ENCODE data around the gene ABTB2.

Gene ABTB2

DNA sequence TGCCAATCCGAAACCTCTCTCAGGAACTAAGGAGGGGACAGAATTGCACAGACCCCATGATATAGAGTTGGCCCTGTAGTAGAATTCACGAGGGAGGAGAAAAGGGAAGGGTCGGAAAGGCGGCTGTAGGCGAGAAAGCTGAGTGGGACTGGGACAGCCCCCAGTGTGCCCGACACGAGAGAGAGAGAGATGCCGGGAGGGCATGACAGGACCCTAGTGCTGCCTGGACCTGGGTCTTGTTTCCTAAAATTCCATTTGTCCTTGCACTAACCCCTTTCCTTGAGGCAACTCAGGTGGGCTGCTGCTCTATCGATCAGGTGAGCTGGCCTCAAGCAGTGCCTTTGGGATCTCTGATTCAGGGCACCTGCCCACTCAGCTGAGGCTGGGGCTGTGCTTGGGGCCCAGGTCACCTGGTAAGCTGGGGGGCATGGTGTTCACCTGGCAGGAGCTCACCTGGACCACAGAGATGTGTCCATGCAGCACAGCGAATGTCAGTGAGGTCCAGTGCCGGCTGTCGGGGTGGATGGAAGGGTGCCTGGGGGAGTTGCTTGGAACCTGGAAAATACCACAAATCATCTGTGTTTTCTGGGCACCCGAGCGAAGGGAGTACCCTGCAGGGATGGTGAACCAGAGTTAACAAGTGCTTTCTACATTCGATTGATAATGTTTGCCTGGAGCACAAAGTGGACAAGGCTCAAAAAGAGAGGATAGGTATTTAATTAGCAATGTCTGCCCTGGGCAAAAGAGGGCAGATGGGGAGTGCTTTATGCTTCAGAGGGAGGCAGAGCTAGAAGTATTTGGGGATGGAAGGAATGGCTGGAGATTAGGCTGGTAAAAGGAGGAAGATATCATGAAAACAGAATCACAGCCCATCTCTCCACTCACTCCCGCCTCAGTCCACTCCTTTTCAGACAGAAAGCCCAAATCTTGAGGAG is 190.7 kb downstream of the ABTB2 start:
- DNase-seq (ENCODE audit: low spot score): no peak

DNA sequence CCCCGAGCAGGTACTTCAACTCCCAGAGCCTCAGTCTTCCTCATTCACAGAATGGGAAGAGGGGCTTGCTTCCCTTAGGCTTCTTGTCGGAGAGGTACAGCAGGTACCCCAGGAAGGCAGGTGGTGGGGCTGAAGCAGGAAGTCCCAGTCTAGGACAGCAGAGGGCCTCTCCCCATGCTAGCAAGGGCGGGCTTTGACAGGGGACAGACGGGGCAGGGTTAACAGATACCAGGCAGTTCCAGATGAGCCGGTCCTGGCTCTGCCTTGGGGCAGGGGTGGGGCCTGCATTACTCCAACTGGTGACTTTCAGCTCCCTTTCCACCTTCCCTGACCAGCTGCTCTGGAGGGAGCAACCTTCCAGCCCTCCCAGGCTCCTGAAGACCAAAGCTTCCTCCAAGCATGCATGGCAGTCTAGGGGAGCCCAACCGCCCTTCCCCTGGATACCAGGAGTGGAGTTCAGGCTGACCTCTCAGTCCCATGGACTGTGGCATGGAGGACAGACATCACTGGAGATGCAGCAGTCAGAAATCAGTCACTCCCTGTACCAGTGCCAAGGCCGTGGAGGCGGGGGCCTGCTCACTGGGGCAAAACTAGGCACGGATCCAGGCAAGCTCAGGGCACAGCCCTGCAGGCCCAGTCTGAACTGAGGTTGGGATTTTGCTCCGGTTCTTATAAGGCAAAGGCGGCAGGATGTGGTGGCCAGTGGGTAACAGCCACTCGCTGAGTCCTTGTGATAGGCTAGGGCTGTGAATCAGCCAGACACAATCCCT is 191.8 kb downstream of the ABTB2 start:
- DNase-seq (ENCODE audit: low spot score): no peak

DNA sequence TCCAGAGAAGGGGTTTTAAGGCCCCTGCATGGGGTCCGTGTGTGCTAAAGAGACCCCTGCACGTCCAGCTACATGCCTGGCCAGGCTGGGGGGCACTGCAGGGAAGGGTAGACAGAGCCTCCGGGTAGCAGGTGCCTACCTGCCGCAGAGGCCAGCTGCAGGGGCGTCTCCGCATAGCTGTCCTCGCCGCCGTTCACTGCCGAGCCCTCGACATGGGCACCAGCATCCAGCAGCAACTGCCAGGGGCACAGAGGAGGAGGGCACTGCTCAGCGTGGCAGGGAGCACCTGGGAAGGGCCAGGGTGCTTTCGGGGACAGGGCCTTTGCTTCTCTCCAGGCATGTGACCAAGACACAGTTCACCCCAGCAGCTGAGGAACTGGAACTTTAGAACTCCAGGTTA is 192.7 kb downstream of the ABTB2 start:
- DNase-seq (ENCODE audit: low spot score): no peak

DNA sequence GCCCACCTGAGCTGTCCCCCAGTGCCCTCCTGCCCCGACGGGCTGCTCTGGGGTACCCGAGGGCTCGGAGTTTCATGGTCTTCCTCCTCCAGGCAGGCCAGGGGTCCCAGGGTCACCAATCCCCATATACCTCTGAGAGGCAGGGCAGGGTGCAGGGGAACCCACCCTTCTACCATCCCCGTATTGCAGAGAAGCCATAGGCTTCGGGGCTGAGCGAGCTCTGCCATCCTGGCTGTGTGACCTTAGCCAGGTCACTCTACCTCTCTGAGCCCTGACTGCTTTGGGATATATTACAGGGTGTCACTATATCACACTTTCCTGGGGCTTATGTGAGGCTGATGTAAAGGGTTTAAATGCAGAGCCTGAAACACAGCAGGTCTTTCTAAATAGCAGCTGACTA is 195.0 kb downstream of the ABTB2 start:
- no peak for DNase-seq (ENCODE audit: low spot score)

DNA sequence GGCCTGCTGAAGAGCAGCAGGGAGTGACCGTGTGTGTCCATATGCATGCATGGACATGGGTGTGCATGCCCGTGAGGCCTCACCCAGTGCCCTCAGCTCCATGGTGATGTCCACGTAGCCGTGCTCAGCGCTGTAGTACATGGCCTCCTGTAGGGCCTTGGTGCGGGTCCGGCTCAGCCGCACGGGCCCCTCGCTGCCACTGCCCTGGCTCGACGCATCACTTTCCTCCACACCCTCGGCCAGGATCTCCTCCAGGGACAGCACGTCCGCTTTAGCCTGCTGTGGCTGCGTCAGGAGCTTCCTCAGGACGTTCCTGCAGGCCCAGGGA is 195.4 kb downstream of the ABTB2 start:
- no peak for DNase-seq (ENCODE audit: low spot score)

DNA sequence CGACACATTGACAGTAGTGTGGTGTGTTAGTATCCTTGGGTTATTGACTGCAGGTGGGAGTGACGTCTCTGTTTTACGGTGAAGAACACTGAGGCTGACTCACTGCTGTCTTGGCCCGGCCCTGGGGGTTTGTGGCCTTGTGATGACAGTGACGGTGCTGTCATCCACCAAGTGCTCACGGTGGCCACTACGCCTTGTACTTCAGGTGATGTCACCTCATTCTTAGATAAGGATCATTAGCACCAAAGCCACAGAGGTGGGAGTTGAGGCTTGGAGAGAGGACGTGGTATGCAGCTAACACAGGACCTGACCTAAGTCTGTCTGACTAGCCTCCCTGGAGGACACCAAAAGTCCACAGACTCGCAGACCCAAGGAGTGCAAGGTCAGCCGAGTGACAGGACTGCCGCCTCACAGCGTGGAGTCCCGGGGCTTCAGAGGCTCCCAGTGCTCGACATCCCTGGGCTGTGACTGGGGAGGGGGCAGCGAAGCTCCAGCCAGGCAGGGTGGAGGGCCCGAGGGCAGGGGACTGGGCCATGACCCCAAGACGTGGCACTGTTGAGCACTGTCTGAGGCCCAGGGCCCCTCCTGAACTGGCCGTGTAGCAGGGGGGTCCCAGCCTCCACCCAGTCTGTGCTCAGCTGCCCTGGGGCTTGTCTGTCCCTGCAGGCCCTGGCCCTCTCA is 195.9 kb downstream of the ABTB2 start:
- DNase-seq (ENCODE audit: low spot score): peak; percentile 16

DNA sequence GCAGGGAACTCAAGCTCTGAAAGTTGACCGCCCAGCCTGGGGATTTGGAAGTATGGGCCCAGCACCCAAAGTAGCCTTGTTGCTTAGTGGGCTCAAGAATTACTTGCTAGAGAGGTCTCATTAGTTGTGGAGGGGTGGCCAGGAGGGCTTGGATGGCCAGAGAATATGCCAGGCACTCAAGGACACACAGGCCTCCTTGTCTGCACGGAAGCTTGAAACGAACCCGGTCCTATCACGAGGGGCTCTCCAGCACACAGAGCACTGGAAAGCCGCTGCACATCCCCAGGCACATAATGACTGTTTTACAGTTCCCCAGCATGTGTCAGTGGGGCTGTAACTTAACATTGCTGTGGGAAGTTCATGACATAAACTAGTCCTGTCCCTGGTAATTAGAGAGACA is 196.4 kb downstream of the ABTB2 start:
- DNase-seq (ENCODE audit: low spot score): no peak

DNA sequence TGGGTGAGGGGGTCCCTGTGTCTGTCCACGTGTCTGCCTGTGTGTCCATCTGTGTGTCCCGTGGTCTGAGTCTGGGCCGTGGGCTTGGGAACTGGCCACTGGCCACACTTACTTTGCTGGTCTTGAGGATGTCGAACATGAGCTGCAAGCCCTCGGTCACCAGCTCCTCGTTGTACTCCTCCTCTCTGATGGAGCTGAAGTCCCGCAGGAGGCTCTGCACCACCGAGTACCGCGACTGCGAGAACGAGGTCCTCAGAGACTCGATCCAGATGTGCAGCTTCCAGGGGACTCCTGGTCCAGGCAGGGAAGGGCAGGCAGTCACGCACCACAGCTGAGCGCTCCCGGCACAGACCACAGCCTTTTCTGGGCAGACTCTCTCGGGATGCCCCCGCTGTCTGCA is 197.0 kb downstream of the ABTB2 start:
- DNase-seq (ENCODE audit: low spot score): no peak

DNA sequence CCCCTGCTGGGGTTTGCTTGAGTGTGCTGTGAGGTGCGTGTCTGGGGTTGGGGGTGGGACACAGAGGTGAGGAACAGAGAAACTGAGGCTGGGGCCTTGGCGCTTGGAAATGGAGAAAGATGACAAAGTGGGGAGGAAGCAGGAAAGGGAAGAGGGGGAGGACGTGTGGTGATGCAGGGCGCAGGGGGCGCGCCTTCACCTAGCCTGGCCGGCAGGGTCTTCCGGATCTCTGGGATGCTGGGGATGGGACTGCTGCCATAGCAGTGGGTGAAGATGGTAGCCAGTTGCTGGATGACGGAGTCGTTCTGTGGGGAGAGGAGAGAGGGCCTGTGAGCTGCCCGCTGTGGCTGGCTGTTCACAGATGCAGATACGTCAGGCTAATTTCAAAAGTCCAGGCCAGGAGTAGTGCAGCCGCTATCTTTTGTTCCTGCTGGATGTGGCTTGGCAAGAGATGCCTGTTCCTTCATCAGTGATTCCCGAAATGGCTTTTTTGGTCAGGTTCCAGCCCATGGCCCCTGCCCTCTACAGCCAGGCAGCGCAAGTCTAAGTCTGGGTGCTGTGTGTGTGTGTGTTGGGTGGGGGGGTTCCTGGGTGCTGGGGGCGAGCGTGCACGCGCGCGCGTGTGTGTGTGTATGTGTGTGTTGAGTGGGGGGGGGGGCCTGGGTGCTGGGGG is 197.6 kb downstream of the ABTB2 start:
- no peak for DNase-seq (ENCODE audit: low spot score)

DNA sequence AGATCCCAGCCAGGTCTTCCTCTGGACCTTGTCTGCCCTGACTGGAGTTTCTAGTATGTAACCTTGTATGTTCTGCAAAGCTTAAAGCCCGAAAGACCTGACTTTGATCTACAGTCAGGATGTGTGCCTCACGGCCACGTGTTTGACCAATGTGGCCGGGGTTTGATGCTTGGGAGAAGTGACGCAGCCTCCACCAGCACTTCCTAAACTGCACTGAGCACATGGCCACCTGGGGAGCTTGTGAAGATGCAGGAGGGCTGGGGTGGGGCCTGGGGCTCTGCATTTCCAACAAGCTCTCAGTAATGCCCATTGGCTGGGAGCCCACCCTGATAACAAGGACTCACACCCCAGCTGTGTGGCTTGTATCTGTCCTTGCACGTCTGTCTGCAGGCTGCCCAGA is 199.1 kb downstream of the ABTB2 start:
- DNase-seq (ENCODE audit: low spot score): no peak

DNA sequence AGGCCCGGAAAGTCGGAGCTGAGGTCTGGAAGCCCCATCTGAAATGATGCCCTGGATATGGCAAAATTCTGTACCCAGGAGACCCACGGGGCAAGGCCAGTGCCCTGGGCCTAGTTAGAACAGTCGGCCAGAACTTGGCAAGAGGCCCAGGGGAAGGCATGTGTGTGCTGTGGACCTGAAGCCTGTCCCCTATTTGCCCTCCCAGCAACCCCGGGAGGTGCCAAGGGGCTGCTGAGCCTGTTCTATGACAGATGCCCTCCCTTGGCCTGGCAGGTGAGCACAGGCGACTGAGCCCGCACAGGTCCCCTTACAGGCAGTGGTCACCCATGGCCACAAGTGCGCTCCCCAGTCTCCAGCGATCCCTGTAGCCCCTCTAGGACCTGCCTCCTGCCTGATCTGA is 200.6 kb downstream of the ABTB2 start:
- DNase-seq (ENCODE audit: low spot score): no peak

DNA sequence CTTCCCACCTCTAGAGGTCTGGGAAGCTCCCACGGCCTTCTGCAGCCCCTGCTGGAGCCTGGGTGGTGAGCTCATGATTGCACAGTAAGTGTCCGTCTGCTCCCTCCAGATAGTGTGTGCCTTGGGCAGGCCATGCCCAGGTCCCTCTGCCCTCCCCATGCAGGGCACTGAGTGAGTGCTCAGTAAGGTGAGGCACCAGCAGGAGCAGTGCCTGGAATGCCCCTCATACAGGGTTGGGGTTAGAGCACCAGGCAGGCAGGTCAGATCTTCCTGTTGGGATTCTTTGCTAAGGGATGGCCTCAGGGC is 202.1 kb downstream of the ABTB2 start:
- DNase-seq (ENCODE audit: low spot score): no peak

DNA sequence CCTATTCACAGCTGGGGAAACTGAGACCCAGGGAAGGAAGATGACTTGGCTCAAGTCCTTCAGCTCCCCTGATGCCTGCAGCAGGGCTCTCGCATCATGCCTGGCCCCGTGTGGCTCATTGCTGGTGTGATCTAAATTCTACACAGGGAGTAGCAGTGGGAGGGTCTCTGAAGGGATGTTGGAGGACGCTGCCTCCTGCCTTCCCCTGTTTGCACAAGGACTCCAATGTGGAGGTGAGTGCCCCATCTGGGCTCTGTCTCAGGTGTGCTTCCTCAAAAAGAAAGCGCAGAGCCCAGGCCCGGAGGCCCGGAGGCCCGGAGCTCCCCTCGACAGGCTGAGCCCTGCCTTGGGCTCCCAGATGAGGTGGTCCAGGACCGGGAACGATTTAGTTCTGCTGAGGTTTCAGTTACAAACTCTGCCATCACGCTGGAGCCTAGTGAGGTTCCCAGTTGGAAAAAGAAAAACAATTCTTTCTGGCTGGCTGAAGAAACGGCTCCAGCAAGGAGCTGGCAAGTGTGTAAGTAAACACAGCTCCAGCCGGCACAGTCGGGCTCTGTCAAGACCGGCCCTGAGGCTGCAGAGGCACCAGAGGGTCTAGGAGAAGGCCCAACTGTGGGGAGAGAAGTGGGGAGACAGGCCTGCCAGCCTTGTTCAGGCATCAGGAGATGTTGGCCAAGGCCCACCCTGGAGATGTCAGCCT is 202.6 kb downstream of the ABTB2 start:
- no peak for DNase-seq (ENCODE audit: low spot score)

DNA sequence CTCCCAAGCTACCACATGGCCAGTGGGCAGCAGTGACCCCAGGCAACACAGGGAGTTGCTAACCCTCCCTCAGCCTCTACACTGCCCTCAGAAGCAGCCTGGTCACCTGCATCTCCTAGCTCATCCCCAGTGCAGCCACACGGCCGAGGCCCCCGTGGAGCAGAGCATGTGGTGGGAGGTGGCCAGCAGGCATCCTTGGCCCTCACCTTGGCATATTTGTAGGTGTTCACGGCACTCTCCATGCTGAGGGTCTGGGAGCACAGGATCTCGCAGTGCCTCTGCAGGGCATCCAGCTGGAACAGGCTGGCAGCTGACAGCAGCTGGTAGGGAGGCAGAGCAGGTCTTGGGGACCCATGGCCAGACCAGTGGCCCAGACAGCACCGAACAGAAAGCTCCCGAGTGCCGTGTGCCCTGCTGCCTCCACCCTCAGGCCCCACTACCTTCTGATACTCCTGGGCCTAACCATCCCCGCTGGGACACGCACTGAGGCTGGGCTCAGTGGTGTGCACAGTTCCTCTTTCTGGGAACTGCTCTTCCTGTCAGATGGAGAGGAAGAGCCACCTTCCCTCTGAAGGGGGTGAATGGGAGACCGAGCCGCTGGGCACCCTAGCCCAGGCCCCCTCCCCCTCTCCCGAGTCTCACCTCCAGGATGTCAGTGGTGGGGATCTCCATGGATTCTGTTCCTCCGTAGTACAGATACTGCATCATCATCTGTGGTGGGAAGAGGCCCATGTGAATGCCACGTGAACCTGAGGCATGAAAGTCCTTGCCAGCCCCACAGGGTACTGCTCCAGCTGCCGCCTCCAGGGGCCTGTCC is 203.5 kb downstream of the ABTB2 start:
- no peak for DNase-seq (ENCODE audit: low spot score)

DNA sequence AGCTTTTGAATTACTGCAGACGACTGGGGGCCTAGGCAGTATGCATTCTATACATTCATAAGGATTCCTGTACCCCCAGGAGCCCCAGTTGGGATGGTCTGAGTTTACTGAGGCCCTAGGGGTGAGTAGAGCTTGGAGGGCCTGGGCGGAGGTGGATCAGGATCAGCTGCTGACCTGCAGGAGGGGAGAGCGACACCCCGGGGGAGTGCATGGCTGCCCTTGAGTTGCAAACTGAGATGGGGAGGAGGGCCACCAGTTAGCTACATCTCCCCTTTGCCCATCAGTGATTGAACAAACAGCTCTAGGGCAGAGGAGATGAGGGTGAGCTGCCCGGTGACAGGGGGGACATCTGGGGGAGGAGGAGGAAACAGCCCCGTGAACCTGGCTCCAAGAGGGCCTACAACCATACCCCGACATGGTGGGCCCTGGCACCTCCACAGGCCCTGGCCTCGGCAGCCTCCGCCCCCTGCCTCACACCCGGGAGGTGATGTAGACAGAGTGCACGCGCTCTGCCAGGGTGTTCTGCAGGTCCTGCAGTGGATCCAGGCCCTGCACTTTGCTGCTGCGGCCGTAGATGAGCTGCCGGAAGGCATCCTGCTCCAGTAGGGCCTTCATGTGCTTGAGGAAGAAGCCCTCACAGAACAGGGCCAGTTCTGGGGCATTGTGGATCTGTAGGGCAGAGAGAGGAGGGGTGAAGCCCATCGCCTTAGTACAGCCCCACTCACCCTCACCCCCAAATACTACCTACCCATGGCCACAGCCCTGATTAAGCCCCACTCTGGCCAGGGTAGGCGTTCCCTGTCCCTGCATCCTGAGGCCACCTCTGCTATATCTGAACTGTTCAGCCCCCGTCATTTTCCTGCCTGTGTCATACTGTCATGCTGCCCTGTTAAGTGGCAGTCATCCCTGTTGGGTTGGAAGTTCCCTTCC is 205.6 kb downstream of the ABTB2 start:
- no peak for DNase-seq (ENCODE audit: low spot score)

DNA sequence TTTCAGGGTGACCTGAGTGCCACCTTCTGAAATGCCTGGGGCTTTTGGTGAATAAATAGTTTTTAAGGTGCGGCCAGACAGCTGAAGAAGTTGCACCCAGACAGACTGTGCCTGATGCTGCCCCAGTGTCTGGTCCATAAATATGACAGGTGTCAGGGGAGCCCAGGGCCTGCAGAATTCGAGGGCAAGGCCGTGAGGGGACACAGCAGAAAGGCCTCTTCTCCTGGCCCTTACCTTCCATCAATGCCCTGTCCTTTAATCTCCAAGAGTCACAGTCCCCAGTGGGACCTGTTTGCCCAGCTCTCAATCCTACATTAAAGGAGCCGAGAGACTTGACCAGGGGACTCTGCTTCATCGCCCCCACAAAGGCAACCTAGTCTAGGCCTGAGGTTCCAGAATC is 206.6 kb downstream of the ABTB2 start:
- DNase-seq (ENCODE audit: low spot score): no peak

DNA sequence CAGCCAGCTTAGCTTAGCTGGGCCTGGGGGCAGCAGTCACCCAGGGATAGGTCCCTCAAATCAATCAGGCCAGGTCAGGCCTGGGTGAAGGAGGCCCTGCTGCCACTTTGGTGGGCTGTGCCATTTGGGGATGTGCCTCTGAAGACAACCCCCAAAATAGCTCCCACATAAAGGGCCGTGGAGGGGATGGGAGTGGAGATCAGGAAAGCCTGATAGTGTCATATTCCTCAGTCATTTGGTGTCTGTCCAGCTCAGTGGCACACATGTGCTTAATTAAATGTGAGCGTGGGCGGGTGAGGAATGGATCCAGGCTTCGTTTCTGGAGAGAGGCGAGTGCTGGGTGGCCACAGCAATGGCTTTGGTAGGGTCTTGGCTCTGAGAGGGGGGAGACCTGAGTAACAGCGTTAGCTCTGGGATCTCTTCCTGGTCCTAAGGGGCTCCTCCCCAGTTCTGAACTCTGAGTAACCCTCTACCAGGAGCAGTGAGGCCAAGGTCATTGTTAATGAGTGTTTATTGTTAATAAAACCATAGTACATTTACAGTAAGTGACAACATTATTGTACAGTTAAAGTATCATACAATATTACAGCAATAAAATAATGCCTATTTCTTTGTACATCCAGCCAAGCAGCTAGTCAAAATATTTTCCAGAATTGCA is 207.2 kb downstream of the ABTB2 start:
- no peak for DNase-seq (ENCODE audit: low spot score)

DNA sequence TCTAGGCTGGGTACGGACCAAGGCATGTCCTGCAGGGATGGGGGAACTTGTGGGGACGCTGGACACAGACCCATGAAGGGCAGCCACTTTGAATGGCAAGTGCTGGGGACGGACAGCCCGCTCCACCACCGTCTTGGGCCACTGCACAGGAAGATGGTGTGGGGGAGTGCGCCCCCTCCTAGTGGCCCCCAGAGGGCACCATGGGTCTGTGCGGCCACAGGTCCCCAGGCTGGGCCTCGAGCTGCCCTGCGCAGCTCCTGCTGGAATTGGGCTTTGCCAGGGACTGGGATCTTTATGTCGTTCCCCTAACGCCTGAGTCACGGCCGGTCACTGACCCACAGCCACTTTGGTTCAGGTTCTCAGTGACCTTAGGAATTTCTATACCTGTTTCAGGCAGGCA is 208.0 kb downstream of the ABTB2 start:
- DNase-seq (ENCODE audit: low spot score): no peak

DNA sequence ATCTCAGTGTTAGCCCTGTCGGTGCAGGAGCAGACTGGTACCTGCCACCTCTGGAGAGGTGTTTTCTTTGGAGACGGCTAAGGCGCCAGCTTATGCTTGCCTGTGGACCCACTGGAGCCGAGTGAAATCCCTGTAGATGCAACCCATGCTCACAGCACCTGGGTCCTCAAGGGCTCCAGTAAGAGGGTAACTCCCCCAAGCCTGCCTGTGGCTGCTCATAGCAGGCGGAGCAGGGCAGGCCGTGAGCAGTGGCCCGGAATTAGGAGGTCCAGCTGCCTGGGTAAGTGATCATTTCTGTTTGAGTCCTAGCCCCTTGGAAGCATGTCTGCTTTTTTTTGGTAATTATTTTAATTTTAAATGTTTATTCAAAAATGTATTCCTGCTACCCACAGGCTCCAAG is 208.5 kb downstream of the ABTB2 start:
- DNase-seq (ENCODE audit: low spot score): no peak

All from SW480 (cell line).